Measurements from ENCODE around the gene SCNN1A. TPM values are rescaled to one million over a fixed set of nuclear protein-coding genes. Genes with fewer than 3 reads are reported as not detected.
"Not testable (repeated sequence)": the region's sequence is repeated elsewhere in the genome, so short reads cannot be mapped to it uniquely, and the experiment has no call there.

SCNN1A gene
- total and polyA plus RNA-seq, 2 donors from 2014 or later, result 225 to 452 TPM

DNA sequence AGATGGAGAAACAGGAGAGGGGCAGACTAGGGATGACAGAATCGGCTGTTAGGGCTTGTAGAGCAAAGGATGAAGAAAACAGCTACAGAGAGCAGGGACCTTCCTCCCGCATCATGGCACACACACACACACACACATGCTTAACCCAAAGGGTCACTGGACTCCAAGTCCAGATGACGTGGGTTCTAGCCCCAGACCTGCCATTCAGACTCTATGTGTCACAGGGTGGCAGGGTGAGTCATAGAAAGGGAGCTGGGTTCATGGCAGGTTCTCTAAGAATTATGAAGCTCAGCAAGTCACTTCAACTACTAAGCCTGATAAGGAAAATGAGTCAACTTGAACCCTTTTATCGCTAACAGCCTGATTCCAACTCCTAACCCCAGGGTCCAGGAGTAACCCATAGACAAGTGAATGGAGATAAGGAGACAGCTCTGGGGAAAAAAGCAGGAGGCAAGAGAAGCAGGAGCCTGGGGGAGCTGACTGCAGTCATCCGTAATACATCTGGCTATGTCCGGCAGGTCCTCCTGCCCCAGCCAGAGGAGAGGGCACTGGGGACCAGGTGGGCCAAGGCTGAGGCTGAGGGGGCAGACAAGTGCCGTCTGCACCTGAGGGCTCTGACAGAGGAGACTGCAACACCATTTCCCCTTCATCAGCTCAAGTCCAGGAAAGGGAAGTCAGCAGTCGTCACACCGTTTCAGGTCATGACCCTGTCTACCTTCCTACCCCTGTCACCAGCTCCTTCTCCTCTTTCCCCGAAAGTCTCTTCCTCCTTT lies 29.9 kb downstream of the SCNN1A start:
- no peaks in the 10 kb centered on the region for H3K9me3 ChIP-seq (ENCODE audit: control insufficient read depth in 2 of 3, insufficient read depth in 1 of 3, low read length in 3 of 3)
- H3K4me1 ChIP-seq (ENCODE audit: control insufficient read depth in 2 of 3, insufficient read depth in 2 of 3, low read depth in 1 of 3, low read length in 3 of 3), result peaks cover 4 to 46% (median 21%) of the 10 kb centered on the region in 3 donors
- H3K36me3 ChIP-seq (ENCODE audit: control insufficient read depth in 2 of 3, insufficient read depth in 3 of 3, low read length in 3 of 3), result peaks cover 0 to 3% (median 2%) of the 10 kb centered on the region in 3 donors
- DNase-seq, result peak in 1 of 5 donors; percentile 75
- no peak overlapping the region for H3K4me3 ChIP-seq (ENCODE audit: low read length in 3 of 3)
- H3K27me3 ChIP-seq (ENCODE audit: control insufficient read depth, insufficient read depth, low read length), result no peaks in the 10 kb centered on the region
- intact Hi-C loops (cut with DNase I), result no loop called here
- H3K27ac ChIP-seq (ENCODE audit: low read depth in 2 of 2, low read length in 2 of 2), result peak overlapping the region; percentile 8 to 49
- H3K9ac ChIP-seq (ENCODE audit: low read length in 3 of 3), result peak overlapping the region in 1 of 3 donors; percentile 6
- no peak for FAIRE-seq
- TF ChIP-seq, protein P1, sequence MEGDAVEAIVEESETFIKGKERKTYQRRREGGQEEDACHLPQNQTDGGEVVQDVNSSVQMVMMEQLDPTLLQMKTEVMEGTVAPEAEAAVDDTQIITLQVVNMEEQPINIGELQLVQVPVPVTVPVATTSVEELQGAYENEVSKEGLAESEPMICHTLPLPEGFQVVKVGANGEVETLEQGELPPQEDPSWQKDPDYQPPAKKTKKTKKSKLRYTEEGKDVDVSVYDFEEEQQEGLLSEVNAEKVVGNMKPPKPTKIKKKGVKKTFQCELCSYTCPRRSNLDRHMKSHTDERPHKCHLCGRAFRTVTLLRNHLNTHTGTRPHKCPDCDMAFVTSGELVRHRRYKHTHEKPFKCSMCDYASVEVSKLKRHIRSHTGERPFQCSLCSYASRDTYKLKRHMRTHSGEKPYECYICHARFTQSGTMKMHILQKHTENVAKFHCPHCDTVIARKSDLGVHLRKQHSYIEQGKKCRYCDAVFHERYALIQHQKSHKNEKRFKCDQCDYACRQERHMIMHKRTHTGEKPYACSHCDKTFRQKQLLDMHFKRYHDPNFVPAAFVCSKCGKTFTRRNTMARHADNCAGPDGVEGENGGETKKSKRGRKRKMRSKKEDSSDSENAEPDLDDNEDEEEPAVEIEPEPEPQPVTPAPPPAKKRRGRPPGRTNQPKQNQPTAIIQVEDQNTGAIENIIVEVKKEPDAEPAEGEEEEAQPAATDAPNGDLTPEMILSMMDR (IDR thresholded peaks at IDR 0.05; ENCODE audit: borderline replicate concordance, extremely low read depth, insufficient read depth), result no peak

DNA sequence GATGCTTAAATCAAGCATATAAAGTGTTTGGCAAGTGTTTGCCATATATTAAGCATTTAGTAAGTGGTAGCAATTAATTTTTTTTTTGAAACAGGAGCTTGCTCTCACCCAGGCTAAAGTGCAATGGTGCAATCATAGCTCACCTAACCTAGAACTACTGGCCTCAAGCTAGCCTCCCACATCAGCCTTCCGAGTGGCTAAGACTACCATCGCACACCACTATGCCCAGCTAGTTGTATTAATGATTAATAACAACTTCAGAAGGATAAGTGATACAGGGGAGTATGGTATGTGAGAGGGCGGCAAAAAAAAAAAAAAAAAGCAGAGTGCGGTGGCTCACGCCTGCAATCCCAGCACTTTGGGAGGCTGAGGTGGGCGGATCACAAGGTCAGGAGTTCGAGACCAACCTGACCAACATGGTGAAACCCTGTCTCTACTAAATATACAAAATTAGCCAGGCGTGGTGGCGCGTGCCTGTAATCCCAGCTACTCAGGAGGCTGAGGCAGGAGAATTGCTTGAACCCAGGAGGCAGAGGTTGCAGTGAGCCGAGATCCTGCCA lies 31.2 kb downstream of the SCNN1A start:
- intact Hi-C loops (cut with DNase I), result not testable (repeated sequence)
- peak overlapping the region in 1 of 2 donors; percentile 44 for H3K27ac ChIP-seq (ENCODE audit: low read depth in 2 of 2, low read length in 2 of 2)

DNA sequence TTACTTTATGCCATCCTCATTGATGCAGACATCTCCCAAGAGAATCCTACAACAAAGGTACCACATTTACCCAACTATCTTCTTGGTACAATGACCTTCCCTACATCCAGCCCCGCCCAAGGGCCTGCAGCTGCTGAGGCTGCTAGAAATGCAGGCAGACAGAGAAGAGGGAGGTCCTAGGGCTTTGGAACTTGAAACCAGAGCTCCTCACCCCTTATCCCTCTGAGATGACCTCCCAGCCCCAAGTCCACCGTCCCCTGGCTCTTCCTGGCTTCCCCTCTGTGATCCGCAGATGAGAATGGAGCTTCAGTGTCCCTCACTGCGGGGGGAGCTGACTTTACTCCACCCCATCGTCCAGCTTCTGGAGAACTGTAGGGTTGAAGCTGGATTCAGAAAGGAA lies 31.8 kb downstream of the SCNN1A start:
- peak overlapping the region; percentile 44 to 62 for H3K27ac ChIP-seq (ENCODE audit: low read depth in 2 of 2, low read length in 2 of 2)
- H3K4me1 ChIP-seq (ENCODE audit: control insufficient read depth in 2 of 3, insufficient read depth in 2 of 3, low read depth in 1 of 3, low read length in 3 of 3), result peaks cover 4 to 53% (median 29%) of the 10 kb centered on the region in 3 donors
- intact Hi-C loops (cut with DNase I), result no loop called here
- H3K9ac ChIP-seq (ENCODE audit: low read length in 3 of 3), result no peak overlapping the region
- peaks cover 0 to 2% (median 1%) of the 10 kb centered on the region in 3 donors for H3K36me3 ChIP-seq (ENCODE audit: control insufficient read depth in 2 of 3, insufficient read depth in 3 of 3, low read length in 3 of 3)
- DNase-seq (peak in 1 of 5 donors; percentile 75), FAIRE-seq (no peak)
- no peaks in the 10 kb centered on the region for H3K27me3 ChIP-seq (ENCODE audit: control insufficient read depth, insufficient read depth, low read length)
- no peak overlapping the region for H3K4me3 ChIP-seq (ENCODE audit: low read length in 3 of 3)
- H3K9me3 ChIP-seq (ENCODE audit: control insufficient read depth in 2 of 3, insufficient read depth in 1 of 3, low read length in 3 of 3), result no peaks in the 10 kb centered on the region
- TF ChIP-seq, protein P1 (IDR thresholded peaks at IDR 0.05; ENCODE audit: borderline replicate concordance, extremely low read depth, insufficient read depth), result no peak

More for the DNA sequence above, 31.2 kb downstream of the SCNN1A start:
- not testable (repeated sequence) for H3K9me3 ChIP-seq (ENCODE audit: control insufficient read depth in 2 of 3, insufficient read depth in 1 of 3, low read length in 3 of 3); H3K4me3 ChIP-seq (ENCODE audit: low read length in 3 of 3); FAIRE-seq; H3K27me3 ChIP-seq (ENCODE audit: control insufficient read depth, insufficient read depth, low read length); H3K36me3 ChIP-seq (ENCODE audit: control insufficient read depth in 2 of 3, insufficient read depth in 3 of 3, low read length in 3 of 3); H3K9ac ChIP-seq (ENCODE audit: low read length in 3 of 3)
- DNase-seq, result peak in 1 of 5 donors; percentile 21
- H3K4me1 ChIP-seq (ENCODE audit: control insufficient read depth in 2 of 3, insufficient read depth in 2 of 3, low read depth in 1 of 3, low read length in 3 of 3), result peaks cover 4 to 48% (median 22%) of the 10 kb centered on the region in 3 donors
